Karpas-422 (cell line): ENCODE measurements around the gene TEAD4. TPM values are rescaled to one million over a fixed set of nuclear protein-coding genes. Genes with fewer than 3 reads are reported as not detected.

Experiments
- DNase-seq: peaks from one replicate; pipeline ENCODE4 v3.0.0-alpha.2; 2015
- H2AFZ ChIP-seq: fragments of 200-600 bp; sonication (generic); 2 replicates; pipeline ENCODE4 v1.6.1; 2014; ENCODE audit warnings: antibody characterized with exemption, low read length, mixed read lengths
- H3K27ac ChIP-seq: fragments of 200-600 bp; sonication (generic); 2 replicates; pipeline ENCODE4 v1.5.1; 2014; ENCODE audit warnings: mild to moderate bottlenecking, low read length, moderate library complexity
- H3K27me3 ChIP-seq: fragments of 200-600 bp; sonication (generic); 2 replicates; pipeline ENCODE4 v1.6.1; 2014; ENCODE audit warnings: low read length, mixed read lengths
- H3K36me3 ChIP-seq: fragments of 200-600 bp; sonication (generic); 2 replicates; pipeline ENCODE4 v1.6.1; 2014; ENCODE audit warnings: low read length, mixed read lengths; ENCODE audit not compliant: insufficient read depth
- H3K4me1 ChIP-seq: fragments of 200-600 bp; sonication (generic); 2 replicates; pipeline ENCODE4 v1.6.1; 2014; ENCODE audit warnings: mild to moderate bottlenecking, low read length, mixed read lengths
- H3K4me2 ChIP-seq: fragments of 200-600 bp; sonication (generic); 2 replicates; pipeline ENCODE4 v1.6.1; 2014; ENCODE audit warnings: low read length, low read depth, mild to moderate bottlenecking; ENCODE audit not compliant: poor library complexity, severe bottlenecking
- H3K4me3 ChIP-seq: fragments of 200-600 bp; sonication (generic); 2 replicates; pipeline ENCODE4 v1.5.1; 2014; ENCODE audit warnings: mild to moderate bottlenecking, antibody characterized with exemption, low read length, mixed read lengths
- H3K79me2 ChIP-seq: fragments of 200-600 bp; sonication (generic); 2 replicates; pipeline ENCODE4 v1.6.1; 2014; ENCODE audit warnings: mild to moderate bottlenecking, low read length, mixed read lengths
- H3K9ac ChIP-seq: fragments of 200-600 bp; sonication (generic); 2 replicates; pipeline ENCODE4 v1.6.0; 2014; ENCODE audit warnings: low read length
- H3K9me2 ChIP-seq: fragments of 200-600 bp; sonication (generic), shearing (Covaris generic); replicated peaks from 2 replicates; pipeline ENCODE4 v1.6.0; 2014; ENCODE audit warnings: mild to moderate bottlenecking, low read length, moderate library complexity; ENCODE audit not compliant: insufficient read depth
- H3K9me3 ChIP-seq: fragments of 300-700, 200-600 bp; sonication (generic); 2 replicates; pipeline ENCODE4 v1.6.1; 2014; ENCODE audit warnings: low read length, mixed read lengths
- H4K20me1 ChIP-seq: fragments of 200-600 bp; sonication (generic); 2 replicates; pipeline ENCODE4 v1.6.1; 2014; ENCODE audit warnings: mild to moderate bottlenecking, antibody characterized with exemption, low read length, low read depth; ENCODE audit not compliant: insufficient read depth
- total RNA-seq: library from RNA; depleted of rRNA; stranded (reverse); fragments of >200 nt; shearing (Covaris generic); gene quantifications from 2 replicates; pipeline ENCODE4 v1.2.3, GENCODE V29; 2014; ENCODE audit warnings: low replicate concordance

Gene TEAD4
- total RNA-seq, 1 experiment from 2014 or later, result not detected

GRCh38 chr12:2933586-2933985 is 25.6 kb upstream of the TEAD4 start:
- Histone ChIP-seq H3K9me2 (no peaks in the 10 kb centered on the region), H3K36me3 (0 out of 2 replicates have a peak, but pooled peaks cover 3% of the 10 kb centered on the region), H3K4me1 (peaks cover 7% of the 10 kb centered on the region; the same call in 1 of the 2 replicates), H3K27ac (no peak overlapping the region), H3K4me2 (no peak overlapping the region), H3K9ac (no peak overlapping the region), H3K79me2 (no peaks in the 10 kb centered on the region), H3K9me3 (no peaks in the 10 kb centered on the region), H4K20me1 (no peaks in the 10 kb centered on the region), H3K27me3 (no peaks in the 10 kb centered on the region), H2AFZ (no peak overlapping the region), H3K4me3 (no peak overlapping the region)
- DNase-seq, result no peak

DNA sequence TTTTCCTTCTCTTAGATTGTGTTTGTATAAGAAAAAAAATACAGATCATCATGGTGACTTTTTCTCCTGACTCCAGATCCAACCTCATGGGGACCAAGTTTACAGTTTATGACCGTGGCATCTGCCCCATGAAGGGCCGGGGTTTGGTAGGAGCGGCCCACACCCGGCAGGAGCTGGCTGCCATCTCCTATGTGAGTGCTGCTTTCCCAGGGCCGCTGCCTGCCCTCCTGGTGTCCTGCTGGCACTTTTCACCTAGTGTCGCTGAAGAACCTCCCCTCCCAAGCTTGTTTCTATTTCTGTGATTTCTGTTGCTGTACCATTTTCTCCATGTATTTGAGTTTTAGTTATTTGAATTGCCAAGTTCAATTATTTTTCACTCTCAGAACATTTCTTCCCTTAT is 24.8 kb upstream of the TEAD4 start:
- Histone ChIP-seq H3K9me3 (no peaks in the 10 kb centered on the region), H3K9me2 (no peaks in the 10 kb centered on the region), H3K4me3 (no peak overlapping the region), H3K9ac (no peak overlapping the region), H3K27ac (no peak overlapping the region), H4K20me1 (no peaks in the 10 kb centered on the region), H3K4me2 (no peak overlapping the region), H3K79me2 (no peaks in the 10 kb centered on the region), H3K4me1 (peaks cover 7% of the 10 kb centered on the region; the same call in 1 of the 2 replicates), H3K36me3 (0 out of 2 replicates have a peak, but pooled peaks cover 3% of the 10 kb centered on the region), H2AFZ (no peak overlapping the region), H3K27me3 (no peaks in the 10 kb centered on the region)
- DNase-seq, result no peak

DNA sequence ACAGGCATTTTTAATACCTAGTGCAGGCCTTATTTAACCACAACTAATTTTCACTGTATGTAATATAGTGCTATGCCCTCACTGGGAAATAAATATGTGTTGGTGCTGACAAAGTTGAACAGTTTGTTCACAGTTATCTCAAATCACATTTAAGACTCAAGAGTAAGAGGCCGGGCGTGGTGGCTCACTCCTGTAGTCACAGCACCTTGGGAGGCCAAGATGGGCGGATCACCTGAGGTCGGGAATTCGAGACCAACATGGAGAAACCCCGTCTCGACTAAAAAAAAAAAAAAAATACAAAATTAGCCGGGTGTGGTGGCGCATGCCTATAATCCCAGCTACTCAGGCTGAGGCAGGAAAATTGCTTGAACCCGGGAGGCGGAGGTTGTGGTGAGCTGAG is 22.9 kb upstream of the TEAD4 start:
- H3K27me3 ChIP-seq, result no peaks in the 10 kb centered on the region

DNA sequence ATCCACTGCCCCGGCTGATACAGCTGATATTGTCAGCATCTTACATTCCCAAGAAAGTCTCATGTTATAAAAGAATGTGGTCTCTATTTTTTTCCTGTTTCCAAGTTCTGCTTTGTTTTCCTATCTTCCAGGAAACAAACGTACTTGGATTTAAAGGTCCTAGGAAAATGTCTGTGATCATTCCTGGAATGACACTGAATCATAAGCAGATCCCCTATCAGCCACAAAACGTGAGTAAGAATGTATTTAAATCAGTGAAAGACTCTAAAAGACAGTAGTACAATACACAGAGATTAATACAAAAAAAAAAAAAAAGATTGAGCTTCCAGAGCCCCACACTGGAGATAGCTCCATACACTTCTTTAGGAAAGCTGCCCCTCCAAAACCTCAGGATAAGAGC is 21.7 kb upstream of the TEAD4 start:
- Histone ChIP-seq H2AFZ (no peak overlapping the region), H3K27ac (no peak overlapping the region), H3K9me3 (no peaks in the 10 kb centered on the region), H3K79me2 (no peaks in the 10 kb centered on the region), H3K4me3 (no peak overlapping the region), H3K27me3 (no peaks in the 10 kb centered on the region), H3K9me2 (no peaks in the 10 kb centered on the region), H3K9ac (no peak overlapping the region), H3K36me3 (no peaks in the 10 kb centered on the region), H3K4me2 (no peak overlapping the region), H3K4me1 (no peaks in the 10 kb centered on the region), H4K20me1 (no peaks in the 10 kb centered on the region)
- DNase-seq, result no peak

More for the DNA sequence above, 22.9 kb upstream of the TEAD4 start:
- no peak overlapping the region for H3K27ac ChIP-seq
- DNase-seq, result no peak
- H4K20me1 ChIP-seq, result no peaks in the 10 kb centered on the region
- H2AFZ ChIP-seq, result no peak overlapping the region
- H3K9me3 ChIP-seq, result no peaks in the 10 kb centered on the region
- no peaks in the 10 kb centered on the region for H3K36me3 ChIP-seq
- no peak overlapping the region for H3K4me3 ChIP-seq
- peaks cover 6% of the 10 kb centered on the region; the same call in 1 of the 2 replicates for H3K4me1 ChIP-seq
- no peak overlapping the region for H3K9ac ChIP-seq
- no peaks in the 10 kb centered on the region for H3K9me2 ChIP-seq
- no peaks in the 10 kb centered on the region for H3K79me2 ChIP-seq
- H3K4me2 ChIP-seq, result no peak overlapping the region

DNA sequence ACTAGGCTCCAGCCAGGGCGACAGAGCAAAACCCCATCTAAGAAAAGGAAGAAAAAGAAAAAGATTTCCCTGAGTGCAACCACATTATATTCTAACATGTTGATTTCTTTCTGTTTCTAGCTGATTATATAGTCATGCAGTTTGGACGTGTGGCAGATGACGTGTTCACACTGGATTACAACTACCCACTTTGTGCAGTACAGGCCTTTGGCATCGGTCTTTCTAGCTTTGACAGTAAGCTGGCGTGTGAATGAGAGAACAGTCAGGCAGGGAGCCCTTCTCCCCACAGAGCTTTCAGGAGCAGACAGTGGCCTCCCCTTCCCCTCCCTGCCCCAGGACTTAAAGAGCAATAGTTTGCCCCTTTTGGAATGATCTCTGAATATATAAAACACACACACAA is 20.0 kb upstream of the TEAD4 start:
- no peak for DNase-seq
- Histone ChIP-seq H3K4me3 (no peak overlapping the region), H2AFZ (no peak overlapping the region), H3K4me2 (no peak overlapping the region), H3K79me2 (no peaks in the 10 kb centered on the region), H3K27ac (no peak overlapping the region), H3K4me1 (no peaks in the 10 kb centered on the region), H3K9ac (no peak overlapping the region), H3K27me3 (no peaks in the 10 kb centered on the region), H3K36me3 (no peaks in the 10 kb centered on the region), H4K20me1 (no peaks in the 10 kb centered on the region), H3K9me3 (no peaks in the 10 kb centered on the region), H3K9me2 (no peaks in the 10 kb centered on the region)

- H3K79me2 ChIP-seq, result no peaks in the 10 kb centered on the region
- H3K36me3 ChIP-seq, result no peaks in the 10 kb centered on the region
- no peak overlapping the region for H3K4me3 ChIP-seq
- H3K27ac ChIP-seq, result no peak overlapping the region
- H3K4me1 ChIP-seq, result no peaks in the 10 kb centered on the region
- no peak overlapping the region for H3K9ac ChIP-seq
- no peaks in the 10 kb centered on the region for H3K9me3 ChIP-seq
- H3K27me3 ChIP-seq, result no peaks in the 10 kb centered on the region
- H3K9me2 ChIP-seq, result no peaks in the 10 kb centered on the region
- H4K20me1 ChIP-seq, result no peaks in the 10 kb centered on the region
- H3K4me2 ChIP-seq, result no peak overlapping the region
- no peak overlapping the region for H2AFZ ChIP-seq
- no peak for DNase-seq
Measured at GRCh38 chr12:2940564-2940963, 18.6 kb upstream of the TEAD4 start.

DNA sequence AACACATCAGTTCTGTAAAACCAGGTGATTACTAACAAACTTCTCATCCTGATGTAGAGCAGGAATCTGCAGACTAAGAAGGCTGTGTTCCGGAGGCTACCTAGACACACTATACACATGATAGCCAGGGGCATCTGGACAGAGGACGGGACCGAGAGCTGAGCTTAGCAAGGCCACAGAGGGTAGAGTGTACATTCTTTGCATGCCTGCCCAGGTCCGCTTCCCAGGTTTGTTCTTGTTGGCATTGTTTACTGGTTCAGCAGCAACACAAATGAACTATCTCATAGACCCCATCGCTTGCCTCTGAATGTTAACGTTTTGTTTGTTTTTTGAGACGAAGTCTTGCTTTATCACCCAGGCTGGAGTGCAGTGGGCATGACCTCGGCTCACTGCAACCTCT is 17.7 kb upstream of the TEAD4 start:
- DNase-seq, result no peak
- Histone ChIP-seq H3K79me2 (no peaks in the 10 kb centered on the region), H3K27ac (no peak overlapping the region), H3K4me1 (no peaks in the 10 kb centered on the region), H3K27me3 (no peaks in the 10 kb centered on the region), H4K20me1 (no peaks in the 10 kb centered on the region), H3K4me3 (no peak overlapping the region), H2AFZ (no peak overlapping the region), H3K4me2 (no peak overlapping the region), H3K9ac (no peak overlapping the region), H3K9me3 (no peaks in the 10 kb centered on the region), H3K9me2 (no peaks in the 10 kb centered on the region), H3K36me3 (no peaks in the 10 kb centered on the region)

- H3K4me1 ChIP-seq, result no peaks in the 10 kb centered on the region
- no peaks in the 10 kb centered on the region for H3K36me3 ChIP-seq
- no peaks in the 10 kb centered on the region for H3K27me3 ChIP-seq
- H3K4me3 ChIP-seq, result no peak overlapping the region
- no peaks in the 10 kb centered on the region for H4K20me1 ChIP-seq
- no peaks in the 10 kb centered on the region for H3K79me2 ChIP-seq
- H3K9me2 ChIP-seq, result no peaks in the 10 kb centered on the region
- H3K9me3 ChIP-seq, result no peaks in the 10 kb centered on the region
- H3K9ac ChIP-seq, result no peak overlapping the region
- no peak overlapping the region for H3K27ac ChIP-seq
- H2AFZ ChIP-seq, result no peak overlapping the region
- peak; percentile 87 for DNase-seq
- no peak overlapping the region for H3K4me2 ChIP-seq
Measured at GRCh38 chr12:2944401-2945047, 14.7 kb upstream of the TEAD4 start.
